SU-DHL-6 (cell line): ENCODE data around the gene KIR3DL2.

Experiments used
- CTCF ChIP-seq: fragments of 200-600 bp; sonication (generic); IDR thresholded peaks from one replicate; pipeline ENCODE4 v1.5.1; 2017; ENCODE audit warnings: antibody characterized with exemption, mild to moderate bottlenecking, low read length, moderate library complexity; ENCODE audit not compliant: insufficient read depth, poor library complexity, severe bottlenecking
- EZH2phosphoT487 ChIP-seq: fragments of 200-600 bp; sonication (generic), shearing (Covaris generic); conservative IDR thresholded peaks from 2 replicates; pipeline ENCODE4 v1.6.1; 2018; ENCODE audit warnings: mild to moderate bottlenecking, antibody characterized with exemption, low read length, moderate library complexity, mixed read lengths

GRCh38 chr19:54882758-54883157, 32.5 kb downstream of the KIR3DL2 start:
- peak; percentile 39 for TF ChIP-seq CTCF
- TF ChIP-seq EZH2phosphoT487, result no peak
